Measurements from ENCODE around the gene SYT12. TPM values are rescaled to one million over a fixed set of nuclear protein-coding genes. Genes with fewer than 3 reads are reported as not detected.

Gene SYT12
- total and polyA plus RNA-seq, 9 of the 15 experiments (the other 6 are each of a cell fraction or from before 2014, with no cell fraction given) = 0.03 to 0.11 (median 0.03) TPM; not detected in 4

DNA sequence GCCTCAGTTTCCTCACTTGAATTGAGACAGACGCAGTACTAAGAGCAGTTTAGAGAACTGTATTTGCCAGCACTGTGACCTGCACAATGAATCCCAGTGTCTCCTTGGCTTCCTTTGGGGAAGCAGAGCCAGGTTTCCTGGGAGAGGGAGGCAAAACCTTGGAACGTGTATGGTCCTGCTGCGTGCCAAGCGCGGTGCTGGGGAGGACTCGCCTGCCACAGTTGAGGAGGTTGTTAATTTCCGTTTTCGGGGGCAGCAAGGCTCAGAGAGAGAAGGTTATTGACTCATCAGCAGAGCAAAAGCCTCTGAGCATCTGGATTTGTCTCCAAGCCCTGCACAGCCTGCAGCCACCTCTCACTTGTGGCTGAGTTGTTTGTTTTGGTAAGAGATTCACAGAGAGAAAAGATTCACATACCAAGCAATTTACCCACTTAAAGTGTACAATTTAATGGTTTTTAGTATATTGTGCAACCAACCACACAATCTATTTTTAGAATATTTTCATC lies 10.8 kb downstream of the SYT12 start:
- intact Hi-C loops (cut with micrococcal nuclease) (no loop called here), in situ Hi-C loops (cut with MboI) (no loop called here)
- H3K9me1 ChIP-seq (ENCODE audit: control insufficient read depth, insufficient read depth, low read length) = no peaks in the 10 kb centered on the region
- H3K79me2 ChIP-seq (ENCODE audit: control insufficient read depth, insufficient read depth, low read length) = no peaks in the 10 kb centered on the region
- H3K9ac ChIP-seq (ENCODE audit: insufficient read depth in 1 of 2, low read depth in 2 of 2, low read length in 2 of 2) = no peak overlapping the region
- FAIRE-seq (no peak), DNase-seq (ENCODE audit: extremely low read depth in 1 of 4, low spot score in 3 of 4) (no peak), ATAC-seq (no peak)
- H4K20me1 ChIP-seq (replicated peaks; ENCODE audit: control insufficient read depth, insufficient read depth, low read length) = peaks cover 4% of the 10 kb centered on the region
- H3K27ac ChIP-seq (ENCODE audit: extremely low read depth, low read depth, low read length) = no peak overlapping the region
- no peak overlapping the region for H3K4me3 ChIP-seq
- no TSS peak for BruUV-seq (replicated peaks)
- POLR2A ChIA-PET = no interaction called here
- H2AFZ ChIP-seq (ENCODE audit: low read depth, low read length) = no peak overlapping the region
- no peaks in the 10 kb centered on the region for H3K9me3 ChIP-seq (replicated peaks; ENCODE audit: control insufficient read depth, insufficient read depth, low read depth, low read length)
- peaks cover 24 to 50% of the 10 kb centered on the region in 2 experiments; a peak in 4 of 5 replicates for H3K27me3 ChIP-seq (ENCODE audit: control insufficient read depth in 2 of 2, insufficient read depth in 2 of 2, low read length in 2 of 2)
- CTCF ChIA-PET (ENCODE audit: low intra/inter-chr PET ratio) = no interaction called here
- H3K36me3 ChIP-seq (ENCODE audit: control insufficient read depth, insufficient read depth, low read length) = no peaks in the 10 kb centered on the region
- WGBS (ENCODE audit: insufficient coverage, low coverage, missing lambda C conversion rate) = 23% methylated on average over 8 of the region's 8 CpGs
- no peak overlapping the region for H3K4me2 ChIP-seq (ENCODE audit: insufficient read depth, low read length)
- peaks cover 0 to 3% of the 10 kb centered on the region in 2 experiments; a peak in 2 of 5 replicates for H3K4me1 ChIP-seq (replicated peaks in 1 of 2; ENCODE audit: control insufficient read depth in 2 of 2, insufficient read depth in 2 of 2, low read length in 2 of 2)
- TF ChIP-seq SIX5 (IDR thresholded peaks at IDR 0.05; ENCODE audit: borderline replicate concordance in 1 of 2, insufficient read depth in 1 of 2, low read depth in 1 of 2, low read length in 2 of 2) (no peak), CEBPB (tag; IDR thresholded peaks at IDR 0.05) (peak; percentile 49), ZNF224 (CRISPR knock-in tag; IDR thresholded peaks at IDR 0.05) (no peak), ZNF24 (IDR thresholded peaks at IDR 0.05) (no peak), MEF2D (tag; conservative IDR thresholded peaks at IDR 0.05; ENCODE audit: low read depth) (0 out of 2 replicates have a peak, but pooled peaks have one; percentile 49)
- TF ChIP-seq, protein P1, sequence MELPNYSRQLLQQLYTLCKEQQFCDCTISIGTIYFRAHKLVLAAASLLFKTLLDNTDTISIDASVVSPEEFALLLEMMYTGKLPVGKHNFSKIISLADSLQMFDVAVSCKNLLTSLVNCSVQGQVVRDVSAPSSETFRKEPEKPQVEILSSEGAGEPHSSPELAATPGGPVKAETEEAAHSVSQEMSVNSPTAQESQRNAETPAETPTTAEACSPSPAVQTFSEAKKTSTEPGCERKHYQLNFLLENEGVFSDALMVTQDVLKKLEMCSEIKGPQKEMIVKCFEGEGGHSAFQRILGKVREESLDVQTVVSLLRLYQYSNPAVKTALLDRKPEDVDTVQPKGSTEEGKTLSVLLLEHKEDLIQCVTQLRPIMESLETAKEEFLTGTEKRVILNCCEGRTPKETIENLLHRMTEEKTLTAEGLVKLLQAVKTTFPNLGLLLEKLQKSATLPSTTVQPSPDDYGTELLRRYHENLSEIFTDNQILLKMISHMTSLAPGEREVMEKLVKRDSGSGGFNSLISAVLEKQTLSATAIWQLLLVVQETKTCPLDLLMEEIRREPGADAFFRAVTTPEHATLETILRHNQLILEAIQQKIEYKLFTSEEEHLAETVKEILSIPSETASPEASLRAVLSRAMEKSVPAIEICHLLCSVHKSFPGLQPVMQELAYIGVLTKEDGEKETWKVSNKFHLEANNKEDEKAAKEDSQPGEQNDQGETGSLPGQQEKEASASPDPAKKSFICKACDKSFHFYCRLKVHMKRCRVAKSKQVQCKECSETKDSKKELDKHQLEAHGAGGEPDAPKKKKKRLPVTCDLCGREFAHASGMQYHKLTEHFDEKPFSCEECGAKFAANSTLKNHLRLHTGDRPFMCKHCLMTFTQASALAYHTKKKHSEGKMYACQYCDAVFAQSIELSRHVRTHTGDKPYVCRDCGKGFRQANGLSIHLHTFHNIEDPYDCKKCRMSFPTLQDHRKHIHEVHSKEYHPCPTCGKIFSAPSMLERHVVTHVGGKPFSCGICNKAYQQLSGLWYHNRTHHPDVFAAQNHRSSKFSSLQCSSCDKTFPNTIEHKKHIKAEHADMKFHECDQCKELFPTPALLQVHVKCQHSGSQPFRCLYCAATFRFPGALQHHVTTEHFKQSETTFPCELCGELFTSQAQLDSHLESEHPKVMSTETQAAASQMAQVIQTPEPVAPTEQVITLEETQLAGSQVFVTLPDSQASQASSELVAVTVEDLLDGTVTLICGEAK (IDR thresholded peaks at IDR 0.05) = no peak
- TF ChIP-seq, protein P1 (CRISPR knock-in tag; IDR thresholded peaks at IDR 0.05) = no peak
- TF ChIP-seq, protein P2, sequence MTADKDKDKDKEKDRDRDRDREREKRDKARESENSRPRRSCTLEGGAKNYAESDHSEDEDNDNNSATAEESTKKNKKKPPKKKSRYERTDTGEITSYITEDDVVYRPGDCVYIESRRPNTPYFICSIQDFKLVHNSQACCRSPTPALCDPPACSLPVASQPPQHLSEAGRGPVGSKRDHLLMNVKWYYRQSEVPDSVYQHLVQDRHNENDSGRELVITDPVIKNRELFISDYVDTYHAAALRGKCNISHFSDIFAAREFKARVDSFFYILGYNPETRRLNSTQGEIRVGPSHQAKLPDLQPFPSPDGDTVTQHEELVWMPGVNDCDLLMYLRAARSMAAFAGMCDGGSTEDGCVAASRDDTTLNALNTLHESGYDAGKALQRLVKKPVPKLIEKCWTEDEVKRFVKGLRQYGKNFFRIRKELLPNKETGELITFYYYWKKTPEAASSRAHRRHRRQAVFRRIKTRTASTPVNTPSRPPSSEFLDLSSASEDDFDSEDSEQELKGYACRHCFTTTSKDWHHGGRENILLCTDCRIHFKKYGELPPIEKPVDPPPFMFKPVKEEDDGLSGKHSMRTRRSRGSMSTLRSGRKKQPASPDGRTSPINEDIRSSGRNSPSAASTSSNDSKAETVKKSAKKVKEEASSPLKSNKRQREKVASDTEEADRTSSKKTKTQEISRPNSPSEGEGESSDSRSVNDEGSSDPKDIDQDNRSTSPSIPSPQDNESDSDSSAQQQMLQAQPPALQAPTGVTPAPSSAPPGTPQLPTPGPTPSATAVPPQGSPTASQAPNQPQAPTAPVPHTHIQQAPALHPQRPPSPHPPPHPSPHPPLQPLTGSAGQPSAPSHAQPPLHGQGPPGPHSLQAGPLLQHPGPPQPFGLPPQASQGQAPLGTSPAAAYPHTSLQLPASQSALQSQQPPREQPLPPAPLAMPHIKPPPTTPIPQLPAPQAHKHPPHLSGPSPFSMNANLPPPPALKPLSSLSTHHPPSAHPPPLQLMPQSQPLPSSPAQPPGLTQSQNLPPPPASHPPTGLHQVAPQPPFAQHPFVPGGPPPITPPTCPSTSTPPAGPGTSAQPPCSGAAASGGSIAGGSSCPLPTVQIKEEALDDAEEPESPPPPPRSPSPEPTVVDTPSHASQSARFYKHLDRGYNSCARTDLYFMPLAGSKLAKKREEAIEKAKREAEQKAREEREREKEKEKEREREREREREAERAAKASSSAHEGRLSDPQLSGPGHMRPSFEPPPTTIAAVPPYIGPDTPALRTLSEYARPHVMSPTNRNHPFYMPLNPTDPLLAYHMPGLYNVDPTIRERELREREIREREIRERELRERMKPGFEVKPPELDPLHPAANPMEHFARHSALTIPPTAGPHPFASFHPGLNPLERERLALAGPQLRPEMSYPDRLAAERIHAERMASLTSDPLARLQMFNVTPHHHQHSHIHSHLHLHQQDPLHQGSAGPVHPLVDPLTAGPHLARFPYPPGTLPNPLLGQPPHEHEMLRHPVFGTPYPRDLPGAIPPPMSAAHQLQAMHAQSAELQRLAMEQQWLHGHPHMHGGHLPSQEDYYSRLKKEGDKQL (CRISPR knock-in tag; IDR thresholded peaks at IDR 0.05; ENCODE audit: borderline replicate concordance) = no peak

Data from K562 (cell line).